ENCODE results near the gene PPP1R15A.
"Not testable (repeated sequence)": the region's sequence is repeated elsewhere in the genome, so short reads cannot be mapped to it uniquely, and the experiment has no call there.

- TF ChIP-seq CTCF (conservative IDR thresholded peaks at IDR 0.05; ENCODE audit: low read length); EZH2phosphoT487 (IDR thresholded peaks at IDR 0.05; ENCODE audit: borderline replicate concordance, low read depth, low read length): not testable (repeated sequence)
These were observed 27.1 kb downstream of the PPP1R15A start for GRCh38 chr19:48899386-48899749.
